ENCODE results near the gene ZBTB46. TPM values are rescaled to one million over a fixed set of nuclear protein-coding genes. Genes with fewer than 3 reads are reported as not detected.
A peak's percentile ranks its signal among the peaks of the same experiment; 100 is the strongest.
"Not testable (repeated sequence)": the region's sequence is repeated elsewhere in the genome, so short reads cannot be mapped to it uniquely, and the experiment has no call there.

The ZBTB46 gene
- total RNA-seq, 2 donors from 2014 or later = 7.9 to 12.2 TPM

GRCh38 chr20:63873477-63873971 is 42.5 kb upstream of the ZBTB46 start:
- no peaks in the 10 kb centered on the region for H3K9me3 ChIP-seq
- no peak overlapping the region for H3K27ac ChIP-seq
- TF ChIP-seq CTCF (IDR thresholded peaks at IDR 0.05) (no peak), POLR2AphosphoS5 (IDR thresholded peaks at IDR 0.05) (peak; percentile 69)
- peaks cover 0 to 16% of the 10 kb centered on the region in 2 donors for H3K36me3 ChIP-seq
- H3K4me3 ChIP-seq = no peak overlapping the region
- WGBS = 71% methylated on average over 14 of the region's 14 CpGs
- no peaks in the 10 kb centered on the region for H3K27me3 ChIP-seq (replicated peaks; ENCODE audit: insufficient read depth)
- no peaks in the 10 kb centered on the region for H3K4me1 ChIP-seq (replicated peaks)
- intact Hi-C loops (cut with DNase I) = no loop called here
- DNase-seq (ENCODE audit: low spot score) = no peak

- TF ChIP-seq CTCF (IDR thresholded peaks at IDR 0.05) (no peak), POLR2AphosphoS5 (IDR thresholded peaks at IDR 0.05) (no peak), POLR2A (IDR thresholded peaks at IDR 0.05) (no peak)
- Histone ChIP-seq H3K9me3 (no peaks in the 10 kb centered on the region), H3K4me3 (no peak overlapping the region), H3K36me3 (peaks cover 0 to 11% of the 10 kb centered on the region in 2 donors), H3K27me3 (replicated peaks; ENCODE audit: insufficient read depth) (no peaks in the 10 kb centered on the region), H3K27ac (no peak overlapping the region), H3K4me1 (replicated peaks) (peaks cover 5% of the 10 kb centered on the region)
- intact Hi-C loops (cut with DNase I) = loop anchor here (10.0 kb wide), 1 partner anchor 333 kb away; the partner anchor contains the start of gene PTK6
- no peak for DNase-seq (ENCODE audit: low spot score)
- 90% methylated on average over 5 of the region's 5 CpGs for WGBS
These were observed 37.2 kb upstream of the ZBTB46 start for GRCh38 chr20:63868264-63868663.

- not testable (repeated sequence) for DNase-seq (ENCODE audit: low spot score); H3K27ac ChIP-seq; H3K9me3 ChIP-seq; H3K27me3 ChIP-seq (replicated peaks; ENCODE audit: insufficient read depth); H3K4me3 ChIP-seq; H3K4me1 ChIP-seq (replicated peaks)
- intact Hi-C loops (cut with DNase I) = loop anchor here (10.0 kb wide), 1 partner anchor 332 kb away; the partner anchor contains the start of gene PTK6
- 94% methylated on average over 13 of the region's 13 CpGs for WGBS
- peaks cover 0 to 11% of the 10 kb centered on the region in 2 donors for H3K36me3 ChIP-seq
These were observed 36.0 kb upstream of the ZBTB46 start for GRCh38 chr20:63867042-63867441.

GRCh38 chr20:63864978-63865640 is 34.0 kb upstream of the ZBTB46 start, which contains the start of gene TPD52L2:
TSS of gene TPD52L2 (plus strand) at chr20:63865270. CDS start at chr20:63865366, 96 bp downstream.
- Histone ChIP-seq H3K9me3 (no peaks in the 10 kb centered on the region), H3K4me1 (replicated peaks) (peaks cover 5% of the 10 kb centered on the region), H3K27ac (peak within 1 kb of the TSS; percentile 93), H3K36me3 (peaks cover 0 to 10% of the 10 kb centered on the region in 2 donors), H3K27me3 (replicated peaks; ENCODE audit: insufficient read depth) (no peaks in the 10 kb centered on the region), H3K4me3 (peak within 1 kb of the TSS; percentile 83 to 87)
- peak; percentile 100 for DNase-seq (ENCODE audit: low spot score)
- WGBS = under 1% methylated on average over 68 of the region's 68 CpGs
- TF ChIP-seq POLR2A (IDR thresholded peaks at IDR 0.05) (peak; percentile 92), CTCF (IDR thresholded peaks at IDR 0.05) (peak in 1 of 4 experiments; percentile 13), POLR2AphosphoS5 (IDR thresholded peaks at IDR 0.05) (peak; percentile 99)
- intact Hi-C loops (cut with DNase I) = loop anchor here (5.0 to 10.0 kb wide), 3 partner anchors 38 to 330 kb away; partner anchors contain the start of gene PTK6

GRCh38 chr20:63864545-63864977 is 33.5 kb upstream of the ZBTB46 start:
- WGBS = under 1% methylated on average over 25 of the region's 25 CpGs
- Histone ChIP-seq H3K27ac (peak overlapping the region; percentile 93), H3K4me3 (peak overlapping the region; percentile 52 to 87), H3K4me1 (replicated peaks) (peaks cover 5% of the 10 kb centered on the region), H3K27me3 (replicated peaks; ENCODE audit: insufficient read depth) (no peaks in the 10 kb centered on the region), H3K36me3 (peaks cover 0 to 5% of the 10 kb centered on the region in 2 donors), H3K9me3 (no peaks in the 10 kb centered on the region)
- intact Hi-C loops (cut with DNase I) = loop anchor here (5.0 to 10.0 kb wide), 3 partner anchors 37 to 330 kb away; partner anchors contain the start of gene PTK6
- DNase-seq (ENCODE audit: low spot score) = no peak
- TF ChIP-seq CTCF (IDR thresholded peaks at IDR 0.05) (peak in 1 of 4 experiments; percentile 7), POLR2AphosphoS5 (IDR thresholded peaks at IDR 0.05) (no peak)

Data from prostate gland (tissue), 2 donors.